Kidney capillary endothelial cell (primary cell): ENCODE results near the gene FLRT2.

Experiments
- DNase-seq: peaks from one replicate; pipeline ENCODE4 v3.0.0-alpha.2; 2018; ENCODE audit warnings: low spot score

The FLRT2 gene

GRCh38 chr14:85530626-85531025 is 682 bp downstream of the FLRT2 start:
- DNase-seq: peak; percentile 23

GRCh38 chr14:85531141-85531586 is 1.2 kb downstream of the FLRT2 start:
- DNase-seq: peak; percentile 70

- DNase-seq: peak; percentile 77
Measured at GRCh38 chr14:85531587-85532373, 1.8 kb downstream of the FLRT2 start.

GRCh38 chr14:85532374-85533022 is 2.6 kb downstream of the FLRT2 start:
- no peak for DNase-seq

GRCh38 chr14:85533023-85533860 is 3.3 kb downstream of the FLRT2 start:
- DNase-seq: peak; percentile 38

GRCh38 chr14:85533861-85534291 is 3.9 kb downstream of the FLRT2 start:
- DNase-seq: no peak

GRCh38 chr14:85534458-85535293 is 4.7 kb downstream of the FLRT2 start:
- DNase-seq: peak; percentile 26

GRCh38 chr14:85535321-85535720 is 5.4 kb downstream of the FLRT2 start:
- peak; percentile 11 for DNase-seq

GRCh38 chr14:85535991-85536832 is 6.3 kb downstream of the FLRT2 start:
- DNase-seq: peak; percentile 50

GRCh38 chr14:85536833-85537190 is 6.9 kb downstream of the FLRT2 start:
- DNase-seq: no peak

GRCh38 chr14:85537526-85537925 is 7.6 kb downstream of the FLRT2 start:
- no peak for DNase-seq

GRCh38 chr14:85538636-85539035 is 8.7 kb downstream of the FLRT2 start:
- no peak for DNase-seq

GRCh38 chr14:85539510-85539909 is 9.6 kb downstream of the FLRT2 start:
- no peak for DNase-seq

- DNase-seq: no peak
Measured at GRCh38 chr14:85542623-85543022, 12.7 kb downstream of the FLRT2 start.

GRCh38 chr14:85545738-85546137 is 15.8 kb downstream of the FLRT2 start:
- no peak for DNase-seq

GRCh38 chr14:85546390-85546789 is 16.4 kb downstream of the FLRT2 start:
- DNase-seq: no peak

- DNase-seq: no peak
Measured at GRCh38 chr14:85549697-85550096, 19.8 kb downstream of the FLRT2 start.

- no peak for DNase-seq
Measured at GRCh38 chr14:85554106-85554505, 24.2 kb downstream of the FLRT2 start.

- no peak for DNase-seq
Measured at GRCh38 chr14:85556267-85556666, 26.3 kb downstream of the FLRT2 start.

GRCh38 chr14:85558505-85558904 is 28.6 kb downstream of the FLRT2 start:
- no peak for DNase-seq

GRCh38 chr14:85562630-85563029 is 32.7 kb downstream of the FLRT2 start:
- DNase-seq: no peak
